BE2C (cell line): ENCODE data around the gene IRF2.

ENCODE experiments used
- DNase-seq: peaks from one replicate; pipeline ENCODE4 v3.0.0-alpha.2; 2020
- H3K27me3 ChIP-seq: fragments of 250-450 bp; sonication (Bioruptor Pico); 2 replicates; pipeline ENCODE4 v1.5.1; 2020; ENCODE audit warnings: mild to moderate bottlenecking
- H3K36me3 ChIP-seq: fragments of 250-450 bp; sonication (Bioruptor Pico); 2 replicates; pipeline ENCODE4 v1.5.1; 2020; ENCODE audit warnings: mild to moderate bottlenecking
- H3K4me1 ChIP-seq: fragments of 250-450 bp; sonication (Bioruptor Pico); 2 replicates; pipeline ENCODE4 v1.5.1; 2020
- H3K4me3 ChIP-seq: 2 replicates; pipeline ENCODE4 v1.5.1; 2011; ENCODE audit warnings: low read depth, low read length
- H3K9me3 ChIP-seq: fragments of 250-450 bp; sonication (Bioruptor Pico); 2 replicates; pipeline ENCODE4 v1.5.1; 2020
- TF ChIP-seq, protein P1 (sequence below): IDR thresholded peaks from 2 replicates; pipeline ENCODE4 v1.5.1; 2012; ENCODE audit warnings: mild to moderate bottlenecking, low read depth, low read length

Gene IRF2

DNA sequence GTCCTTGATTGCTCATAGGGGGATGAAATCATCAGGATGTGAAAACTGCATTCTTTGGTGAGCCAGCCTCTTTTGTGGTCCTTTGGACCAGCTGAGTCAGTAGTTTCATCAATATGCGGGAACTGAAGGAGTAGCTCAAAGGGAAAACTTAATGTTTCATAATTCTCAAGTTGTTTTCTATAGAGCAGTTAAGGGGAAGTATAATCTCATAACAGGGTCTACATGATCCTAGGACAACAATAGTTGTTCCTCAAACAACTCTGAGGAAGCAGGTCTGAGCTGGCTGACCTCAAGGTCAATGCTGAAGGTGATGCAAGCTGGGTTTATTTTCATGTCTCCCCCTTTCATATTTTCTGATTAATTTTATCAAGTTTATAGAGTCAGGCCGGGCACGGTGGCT is 36.1 kb upstream of the IRF2 start:
- TF ChIP-seq, protein P1, sequence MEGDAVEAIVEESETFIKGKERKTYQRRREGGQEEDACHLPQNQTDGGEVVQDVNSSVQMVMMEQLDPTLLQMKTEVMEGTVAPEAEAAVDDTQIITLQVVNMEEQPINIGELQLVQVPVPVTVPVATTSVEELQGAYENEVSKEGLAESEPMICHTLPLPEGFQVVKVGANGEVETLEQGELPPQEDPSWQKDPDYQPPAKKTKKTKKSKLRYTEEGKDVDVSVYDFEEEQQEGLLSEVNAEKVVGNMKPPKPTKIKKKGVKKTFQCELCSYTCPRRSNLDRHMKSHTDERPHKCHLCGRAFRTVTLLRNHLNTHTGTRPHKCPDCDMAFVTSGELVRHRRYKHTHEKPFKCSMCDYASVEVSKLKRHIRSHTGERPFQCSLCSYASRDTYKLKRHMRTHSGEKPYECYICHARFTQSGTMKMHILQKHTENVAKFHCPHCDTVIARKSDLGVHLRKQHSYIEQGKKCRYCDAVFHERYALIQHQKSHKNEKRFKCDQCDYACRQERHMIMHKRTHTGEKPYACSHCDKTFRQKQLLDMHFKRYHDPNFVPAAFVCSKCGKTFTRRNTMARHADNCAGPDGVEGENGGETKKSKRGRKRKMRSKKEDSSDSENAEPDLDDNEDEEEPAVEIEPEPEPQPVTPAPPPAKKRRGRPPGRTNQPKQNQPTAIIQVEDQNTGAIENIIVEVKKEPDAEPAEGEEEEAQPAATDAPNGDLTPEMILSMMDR, result no peak
- no peak overlapping the region for H3K4me3 ChIP-seq
- no peak for DNase-seq

DNA sequence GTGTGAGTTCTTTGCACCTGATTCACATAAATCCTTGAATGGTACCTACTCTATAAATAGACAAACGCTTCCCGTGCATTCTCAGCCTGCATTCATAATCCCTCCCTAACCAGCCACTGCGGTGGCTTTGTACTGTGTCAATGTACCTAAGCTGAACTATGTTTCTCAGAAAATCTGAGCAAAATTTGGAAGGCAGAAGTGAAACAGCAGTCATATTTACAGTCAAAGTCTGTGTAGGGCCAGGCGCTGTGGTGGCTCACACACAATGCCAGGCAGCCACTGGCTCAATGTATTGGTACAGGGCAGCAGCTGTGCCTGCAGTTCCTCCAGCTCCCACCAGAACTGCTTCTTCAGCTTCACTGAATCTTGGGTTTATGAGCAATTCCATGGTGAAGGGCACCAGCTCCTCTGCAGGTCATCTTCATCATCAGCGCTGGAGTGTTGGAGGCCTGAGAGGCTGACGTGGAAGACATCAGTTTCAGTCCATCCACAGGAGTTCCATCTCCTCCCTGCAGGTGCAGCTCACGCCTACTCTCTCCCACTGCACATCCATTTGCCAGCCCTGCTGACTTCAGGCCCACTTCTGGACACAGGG is 32.3 kb upstream of the IRF2 start:
- DNase-seq, result no peak
- Histone ChIP-seq H3K36me3 (no peaks in the 10 kb centered on the region), H3K9me3 (no peaks in the 10 kb centered on the region), H3K4me1 (no peaks in the 10 kb centered on the region), H3K27me3 (no peaks in the 10 kb centered on the region), H3K4me3 (no peak overlapping the region)
- TF ChIP-seq, protein P1, result peak; percentile 31

More for the DNA sequence above, 36.1 kb upstream of the IRF2 start:
- H3K36me3 ChIP-seq, result no peaks in the 10 kb centered on the region
- no peaks in the 10 kb centered on the region for H3K27me3 ChIP-seq
- H3K4me1 ChIP-seq, result peaks cover 9% of the 10 kb centered on the region; the same call in 1 of the 2 replicates
- no peaks in the 10 kb centered on the region for H3K9me3 ChIP-seq

DNA sequence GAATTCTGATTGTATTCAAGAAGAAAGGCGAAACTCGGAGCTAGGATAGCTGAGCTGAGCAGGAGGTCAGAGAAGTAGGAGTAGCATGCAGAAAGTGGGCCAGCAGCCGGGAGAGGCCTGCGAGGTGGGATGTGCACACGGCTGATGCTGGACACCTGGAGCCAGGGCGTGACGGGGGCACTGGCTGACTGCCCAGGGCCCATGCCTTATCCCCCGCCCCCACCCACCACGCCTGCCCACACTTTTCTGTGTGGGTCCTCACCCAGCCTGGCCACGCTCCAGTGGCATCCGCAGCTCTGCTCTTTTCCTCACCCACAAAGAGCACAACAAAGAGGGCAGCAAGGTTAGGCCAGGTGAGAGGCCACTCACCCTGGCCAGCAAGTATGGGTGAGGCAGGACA is 30.0 kb upstream of the IRF2 start:
- Histone ChIP-seq H3K27me3 (no peaks in the 10 kb centered on the region), H3K36me3 (no peaks in the 10 kb centered on the region), H3K4me1 (no peaks in the 10 kb centered on the region), H3K4me3 (no peak overlapping the region), H3K9me3 (no peaks in the 10 kb centered on the region)
- TF ChIP-seq, protein P1, result no peak
- DNase-seq, result no peak

DNA sequence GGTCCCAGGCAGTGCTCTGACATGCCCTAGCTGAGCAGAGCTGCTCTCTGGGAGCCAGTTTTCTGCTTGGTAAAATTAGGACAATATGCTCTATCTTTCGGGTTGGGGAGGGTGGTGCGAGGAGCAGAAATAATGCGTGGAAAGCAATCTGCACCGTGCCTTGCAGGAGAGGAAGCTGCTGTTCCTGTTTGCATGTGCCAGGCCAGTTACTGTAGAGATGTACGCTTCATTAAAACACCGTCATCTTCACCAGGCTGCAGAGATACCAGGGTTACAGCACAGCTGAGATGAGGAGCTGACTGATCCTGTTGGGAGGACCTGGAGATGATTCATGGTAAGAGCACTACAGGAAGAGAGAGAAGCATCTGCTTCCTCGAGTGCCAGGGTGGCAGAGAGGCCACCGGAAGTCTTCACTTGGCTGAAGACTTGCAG is 29.5 kb upstream of the IRF2 start:
- H3K4me3 ChIP-seq, result no peak overlapping the region
- TF ChIP-seq, protein P1, result no peak
- no peaks in the 10 kb centered on the region for H3K36me3 ChIP-seq
- no peak for DNase-seq
- H3K9me3 ChIP-seq, result no peaks in the 10 kb centered on the region
- H3K4me1 ChIP-seq, result no peaks in the 10 kb centered on the region
- no peaks in the 10 kb centered on the region for H3K27me3 ChIP-seq

DNA sequence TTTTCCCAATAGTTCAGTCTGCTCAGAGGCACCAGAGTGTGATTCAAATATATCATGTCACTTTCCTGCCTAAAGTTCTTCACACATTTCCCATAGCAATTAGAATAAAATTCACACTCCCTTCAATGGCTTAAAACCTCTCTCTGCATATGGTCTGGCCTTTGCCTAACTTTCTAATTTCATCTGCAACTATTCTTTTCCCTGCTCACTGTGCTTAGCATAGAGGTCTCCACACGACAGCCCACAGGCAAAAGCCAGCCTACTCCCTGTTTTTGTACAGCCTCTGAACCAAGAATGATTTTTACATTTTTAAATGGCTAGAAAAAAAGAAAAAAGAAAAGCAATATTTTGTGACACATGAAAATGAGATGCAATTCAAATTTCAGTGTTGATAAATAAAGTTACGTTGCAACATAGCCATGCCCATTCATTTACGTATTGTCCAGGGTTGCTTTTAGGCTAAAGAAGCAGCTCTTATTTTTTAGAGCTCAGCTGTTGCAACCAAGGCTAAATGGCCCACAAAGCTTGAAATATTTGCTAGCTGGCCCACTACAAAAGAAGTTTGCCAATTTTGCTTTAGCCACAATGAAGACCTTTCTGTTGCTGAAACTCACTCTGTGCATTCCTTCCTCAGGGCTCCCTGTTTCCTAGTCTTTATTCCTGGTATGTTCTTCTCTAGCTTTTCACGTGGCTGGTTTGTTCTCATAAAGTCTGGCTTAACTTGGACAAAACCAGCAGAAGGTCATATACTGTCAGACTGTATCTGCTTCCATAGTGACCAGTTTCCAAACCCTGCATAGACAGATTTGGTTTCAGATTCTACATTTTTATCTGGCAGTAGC is 26.6 kb upstream of the IRF2 start:
- no peak overlapping the region for H3K4me3 ChIP-seq
- no peaks in the 10 kb centered on the region for H3K9me3 ChIP-seq
- no peaks in the 10 kb centered on the region for H3K4me1 ChIP-seq
- TF ChIP-seq, protein P1, result no peak
- no peaks in the 10 kb centered on the region for H3K27me3 ChIP-seq
- DNase-seq, result no peak
- H3K36me3 ChIP-seq, result no peaks in the 10 kb centered on the region

DNA sequence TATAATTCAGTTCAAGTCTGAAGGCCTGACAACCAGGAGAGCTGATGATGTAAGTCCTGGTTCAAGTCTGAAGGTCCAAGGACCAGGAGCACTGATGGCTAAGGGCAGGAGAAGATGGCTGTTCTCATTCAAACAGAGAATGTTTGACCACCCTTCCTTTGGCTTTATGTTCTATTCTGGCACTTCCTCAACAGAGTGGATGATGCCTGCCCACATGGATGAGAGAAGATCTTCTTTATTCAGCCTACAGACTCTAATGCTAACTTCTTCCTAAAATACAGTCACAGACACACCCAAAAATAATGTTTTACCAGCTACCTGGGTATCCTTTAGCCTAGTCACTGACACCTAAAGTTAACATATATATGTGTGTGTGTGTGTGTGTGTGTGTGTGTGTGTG is 25.6 kb upstream of the IRF2 start:
- DNase-seq, result no peak
- no peaks in the 10 kb centered on the region for H3K9me3 ChIP-seq
- H3K27me3 ChIP-seq, result no peaks in the 10 kb centered on the region
- no peaks in the 10 kb centered on the region for H3K4me1 ChIP-seq
- TF ChIP-seq, protein P1, result no peak
- no peak overlapping the region for H3K4me3 ChIP-seq
- no peaks in the 10 kb centered on the region for H3K36me3 ChIP-seq
